KOPT-K1 (cell line): Measurements from ENCODE around the gene IQCK.
"Not testable (repeated sequence)": the region's sequence is repeated elsewhere in the genome, so short reads cannot be mapped to it uniquely, and the experiment has no call there.

Source experiments
- H3K27ac ChIP-seq: fragments of 200-600 bp; sonication (generic); 2 replicates; pipeline ENCODE4 v1.5.1; 2016; ENCODE audit warnings: antibody characterized with exemption, mild to moderate bottlenecking, low read depth, low read length; ENCODE audit not compliant: poor library complexity, severe bottlenecking
- H3K36me3 ChIP-seq: fragments of 200-600 bp; sonication (generic); 2 replicates; pipeline ENCODE4 v1.5.1; 2017; ENCODE audit warnings: antibody characterized with exemption, mild to moderate bottlenecking, low read length, moderate library complexity; ENCODE audit not compliant: insufficient read depth
- H3K9me3 ChIP-seq: fragments of 200-600 bp; sonication (generic); 2 replicates; pipeline ENCODE4 v1.5.1; 2017; ENCODE audit warnings: antibody characterized with exemption, low read length, mild to moderate bottlenecking; ENCODE audit not compliant: insufficient read depth, poor library complexity, severe bottlenecking

IQCK gene

DNA sequence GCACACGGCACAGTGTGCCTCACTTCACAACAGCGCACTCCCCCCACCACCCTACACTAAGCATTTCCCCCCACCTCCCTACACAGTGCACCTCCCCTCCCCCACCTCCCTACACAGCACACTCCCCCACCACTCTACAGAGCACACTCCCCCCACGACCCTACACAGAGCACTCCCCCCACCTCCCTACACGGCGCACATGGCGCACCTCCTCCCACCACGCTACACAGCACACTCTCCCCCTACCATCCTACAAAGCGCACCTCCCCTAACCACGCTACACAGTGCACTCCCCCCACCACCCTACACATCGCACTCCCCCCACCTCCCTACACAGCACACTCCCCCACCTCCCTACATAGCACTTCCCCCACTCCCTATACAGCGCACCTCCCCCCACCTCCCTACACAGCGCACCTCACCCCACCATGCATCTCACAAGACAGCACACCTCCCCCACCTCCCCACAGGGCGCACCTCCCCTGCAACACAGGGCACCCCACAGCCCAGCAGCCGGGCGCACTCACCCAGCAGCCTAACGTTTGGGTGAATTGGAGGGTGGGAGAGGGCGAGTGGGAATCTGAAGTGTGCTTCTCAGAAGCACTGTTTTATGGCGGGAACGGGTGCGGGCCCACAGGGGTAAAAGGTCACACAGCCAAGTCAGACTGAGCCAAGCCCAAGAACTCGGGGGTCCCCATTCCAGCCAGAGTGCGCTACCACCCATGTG lies 10.3 kb upstream of the IQCK start:
- Histone ChIP-seq H3K36me3 (peaks cover 98% of the 10 kb centered on the region), H3K27ac (no peak overlapping the region), H3K9me3 (no peaks in the 10 kb centered on the region)

DNA sequence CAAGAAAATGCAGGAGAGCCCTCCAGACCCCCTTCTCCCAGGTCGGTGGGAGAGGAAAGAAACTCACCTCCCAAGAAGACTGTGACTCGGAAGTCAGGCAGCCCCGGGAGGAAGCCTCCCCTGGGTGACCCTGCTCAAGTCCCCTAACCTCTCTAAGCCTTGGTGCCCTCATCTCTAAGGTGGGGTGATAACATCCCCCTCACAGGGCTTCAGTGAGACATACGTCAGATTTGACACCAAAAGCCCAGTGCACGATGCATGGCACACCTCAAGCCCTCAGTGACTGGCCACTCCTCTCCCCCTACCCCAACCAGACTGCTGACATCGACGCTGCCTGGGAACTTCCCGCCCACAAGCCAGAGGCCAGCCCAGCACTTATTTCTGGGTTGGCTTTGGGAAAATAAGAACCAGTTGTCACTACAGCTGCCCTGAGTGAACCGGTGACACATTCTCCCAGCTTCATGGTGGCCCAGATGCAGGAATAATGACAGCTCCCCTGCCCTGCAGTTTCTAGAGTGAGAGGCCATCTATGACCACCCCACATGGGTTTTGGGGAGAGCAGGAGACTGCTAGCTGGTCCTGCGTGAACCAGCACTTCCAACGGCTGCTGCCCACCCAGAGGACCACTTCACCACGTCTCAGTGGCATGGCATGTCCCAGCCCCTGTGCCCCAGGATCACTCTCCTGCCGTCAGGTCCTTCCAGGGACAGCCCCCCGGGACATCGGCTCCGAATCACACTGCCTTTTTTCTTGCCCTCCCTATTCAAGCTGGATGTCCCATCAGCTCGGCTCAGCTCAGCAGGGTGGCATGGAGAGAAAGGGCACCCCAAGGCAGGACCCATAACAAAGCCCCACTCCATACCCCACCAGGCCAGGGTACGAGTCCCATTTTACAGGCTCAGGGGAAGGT lies 9.5 kb upstream of the IQCK start:
- Histone ChIP-seq H3K36me3 (peaks cover 98% of the 10 kb centered on the region), H3K9me3 (no peaks in the 10 kb centered on the region), H3K27ac (no peak overlapping the region)

DNA sequence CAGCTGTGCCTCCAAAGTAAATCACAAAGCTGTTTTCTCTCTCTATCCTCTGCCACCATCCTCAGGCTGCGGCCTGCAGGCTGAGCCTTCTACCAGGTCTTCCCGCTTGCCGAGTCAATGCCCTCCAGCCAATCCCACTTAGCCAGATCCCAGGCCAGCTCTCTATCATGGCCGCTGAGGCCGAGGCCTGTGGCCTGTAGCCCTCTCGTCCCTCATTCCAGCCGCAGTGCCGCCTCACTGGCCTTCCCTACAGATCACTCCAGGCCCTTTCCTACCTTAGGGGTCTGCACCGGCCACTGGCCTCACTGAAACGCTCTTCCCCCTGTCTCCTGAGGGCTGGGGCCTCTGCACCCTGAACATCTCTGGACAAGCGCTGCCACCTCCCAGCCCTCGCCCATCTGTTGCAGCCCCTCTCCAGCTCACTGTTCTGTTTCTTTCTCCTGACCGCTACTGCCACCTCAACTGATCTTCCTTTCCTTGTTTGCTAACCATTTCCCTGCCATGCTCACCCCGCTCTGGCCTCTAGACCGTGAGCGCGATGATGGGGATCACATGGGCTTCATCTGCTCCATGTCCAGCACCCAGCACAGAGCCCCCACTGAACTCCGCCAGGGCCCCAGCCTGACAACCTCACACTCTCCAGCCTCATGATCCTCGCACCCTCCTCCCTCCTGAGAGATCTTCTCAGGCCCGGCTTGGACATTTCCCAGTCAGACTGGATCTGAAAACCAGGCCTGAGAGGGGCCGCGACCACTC lies 8.5 kb upstream of the IQCK start:
- H3K27ac ChIP-seq = no peak overlapping the region
- H3K36me3 ChIP-seq = peaks cover 98% of the 10 kb centered on the region
- no peaks in the 10 kb centered on the region for H3K9me3 ChIP-seq

DNA sequence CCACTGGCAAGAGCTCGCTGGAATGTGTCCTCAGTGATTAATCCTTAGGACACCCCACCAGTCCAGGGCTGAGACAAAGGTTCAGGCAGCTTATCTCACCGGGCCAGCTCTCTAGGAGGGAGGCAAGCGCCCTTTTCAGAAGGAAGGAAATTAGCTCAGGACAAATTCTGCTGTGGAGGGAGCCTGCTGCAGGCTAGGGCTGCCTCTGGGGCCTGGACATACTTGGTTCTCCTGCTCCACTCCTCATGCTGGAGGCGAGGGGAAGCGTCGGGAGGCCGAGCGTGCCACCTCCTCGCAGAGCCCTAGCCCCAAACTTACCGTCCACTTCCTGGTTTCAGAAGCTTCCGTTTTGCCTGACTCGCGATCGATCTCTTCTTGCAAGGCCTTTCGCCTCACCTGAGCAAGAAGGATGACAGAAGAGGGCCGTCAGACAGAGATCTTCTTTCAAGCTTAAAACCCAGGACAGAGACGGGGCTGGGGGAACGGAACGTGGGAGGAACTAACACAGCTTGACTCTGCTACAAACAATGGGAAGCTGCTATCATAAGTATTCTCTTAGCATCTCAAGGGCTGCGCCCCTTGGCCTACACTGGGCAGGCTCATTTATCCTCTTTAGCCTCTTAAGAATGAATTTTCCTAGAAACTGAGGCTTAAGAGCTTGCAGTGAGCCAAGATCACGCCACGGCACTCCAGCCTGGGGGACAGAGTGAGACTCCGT lies 7.7 kb upstream of the IQCK start:
- H3K36me3 ChIP-seq = peaks cover 97% of the 10 kb centered on the region
- H3K9me3 ChIP-seq = no peaks in the 10 kb centered on the region
- no peak overlapping the region for H3K27ac ChIP-seq

DNA sequence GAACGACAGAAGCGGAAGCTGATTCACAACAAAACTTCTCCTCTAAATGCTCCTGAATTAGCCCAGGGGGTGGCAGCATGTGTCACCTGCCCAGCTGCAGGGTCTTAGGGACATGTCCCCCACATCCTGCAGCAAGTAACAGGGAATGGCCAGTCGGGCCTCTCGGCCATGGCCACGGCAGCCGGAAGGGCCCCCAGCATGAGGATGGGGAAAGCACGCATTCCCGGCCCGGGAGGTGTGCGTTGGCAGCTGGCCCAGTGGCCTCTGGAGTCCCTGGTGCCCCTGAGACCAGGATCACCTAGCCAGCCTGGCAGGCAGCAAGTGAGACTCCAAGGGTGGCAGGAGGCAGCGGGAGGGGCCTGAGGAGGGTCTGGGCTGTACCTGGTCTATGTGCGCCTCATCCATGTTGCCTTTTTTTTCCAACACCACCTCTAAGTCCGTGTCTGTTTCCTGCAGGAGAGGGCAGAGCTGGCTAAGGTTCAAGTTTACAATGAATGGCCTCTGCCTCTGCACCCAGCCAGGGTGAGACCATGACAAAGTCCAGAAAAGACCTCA lies 7.0 kb upstream of the IQCK start:
- no peak overlapping the region for H3K27ac ChIP-seq
- H3K9me3 ChIP-seq = no peaks in the 10 kb centered on the region
- H3K36me3 ChIP-seq = peaks cover 94% of the 10 kb centered on the region

DNA sequence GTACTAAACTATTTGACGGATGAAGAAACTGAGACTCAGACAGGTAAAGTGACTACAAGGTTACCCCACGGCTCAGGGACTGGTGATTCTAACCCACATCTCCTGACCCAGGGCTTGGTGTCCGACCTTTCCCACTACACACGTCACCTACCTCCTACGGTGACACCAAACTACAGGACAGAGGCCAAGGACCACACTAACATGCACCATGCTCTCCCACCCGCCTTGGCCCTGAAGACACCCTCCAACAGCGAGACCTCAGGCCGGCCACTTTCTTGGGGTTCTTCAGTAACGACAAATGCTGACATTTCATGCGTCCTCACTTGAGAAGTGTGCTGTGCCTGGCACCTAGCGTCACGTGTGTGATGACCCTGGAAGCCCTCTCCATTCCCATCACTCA lies 6.4 kb upstream of the IQCK start:
- H3K9me3 ChIP-seq = no peaks in the 10 kb centered on the region
- H3K27ac ChIP-seq = no peak overlapping the region
- peaks cover 91% of the 10 kb centered on the region for H3K36me3 ChIP-seq

DNA sequence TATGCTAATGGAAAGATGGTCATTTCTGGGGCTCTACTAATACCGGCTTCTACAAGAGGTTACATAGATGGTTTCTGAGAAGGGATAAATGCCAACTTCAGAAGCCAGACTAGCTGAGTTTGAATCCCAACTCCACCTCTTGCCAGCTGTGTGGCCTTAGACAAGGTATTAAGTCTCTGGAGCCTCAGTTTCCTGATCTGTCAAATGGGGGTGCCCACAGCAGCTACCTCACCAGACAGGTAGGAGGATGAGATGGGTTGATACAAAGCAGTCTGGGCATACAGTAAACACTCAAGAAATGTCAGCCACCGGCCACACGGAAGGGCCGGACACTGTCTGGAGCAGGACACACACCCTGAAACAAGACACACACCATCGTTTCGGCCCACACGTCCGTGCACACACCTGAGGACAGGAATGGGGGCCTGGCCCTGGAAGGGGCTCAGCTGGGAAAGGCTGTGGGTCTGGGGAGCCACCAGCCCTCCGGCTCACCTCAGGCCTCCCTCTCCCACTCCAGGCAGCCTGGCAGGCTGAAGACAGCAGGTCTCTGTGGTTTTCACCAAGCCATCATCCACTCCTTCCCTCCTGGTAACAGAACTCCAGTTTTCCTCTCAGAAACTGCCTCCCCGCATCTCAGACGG lies 5.5 kb upstream of the IQCK start:
- H3K9me3 ChIP-seq = no peaks in the 10 kb centered on the region
- H3K27ac ChIP-seq = no peak overlapping the region
- H3K36me3 ChIP-seq = peaks cover 84% of the 10 kb centered on the region

DNA sequence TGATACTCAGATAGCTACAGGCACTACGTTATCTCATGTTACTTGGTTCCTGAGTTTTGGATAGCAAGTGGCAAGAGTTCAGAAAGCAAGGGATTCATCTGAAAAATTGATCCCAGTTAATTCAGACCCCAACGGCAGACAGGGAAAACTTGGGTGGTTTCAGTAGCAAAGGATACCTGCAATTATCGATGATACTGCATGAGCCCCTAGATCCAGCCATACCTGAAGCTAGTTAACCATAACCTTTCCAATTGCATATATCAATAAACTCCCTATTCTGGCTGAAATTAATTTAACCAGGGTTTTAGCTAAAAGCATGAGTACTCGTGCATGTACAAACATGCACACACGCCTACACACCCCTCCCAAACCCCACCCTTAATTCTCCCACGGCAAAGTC lies 4.4 kb upstream of the IQCK start:
- H3K36me3 ChIP-seq = peaks cover 72% of the 10 kb centered on the region
- H3K9me3 ChIP-seq = no peaks in the 10 kb centered on the region
- H3K27ac ChIP-seq = no peak overlapping the region

DNA sequence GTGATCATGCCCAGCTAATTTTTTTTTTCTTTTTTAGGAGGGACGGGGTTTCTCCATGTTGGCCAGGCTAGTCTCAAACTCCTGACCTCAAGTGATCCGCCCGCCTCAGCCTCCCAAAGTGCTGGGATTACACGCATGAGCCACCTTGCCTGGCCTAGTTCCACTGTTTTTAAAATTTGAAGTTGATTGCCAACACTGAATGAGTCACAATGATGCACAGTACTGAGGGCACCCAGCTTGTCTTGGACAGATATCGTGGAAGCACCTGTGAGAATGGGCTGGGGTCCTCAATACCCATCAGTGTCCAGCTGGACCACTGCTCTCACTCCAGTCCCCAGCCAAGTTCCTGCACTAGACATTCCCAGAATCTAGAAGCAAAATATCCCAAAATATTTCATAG lies 2.5 kb upstream of the IQCK start:
- Histone ChIP-seq H3K27ac (no peak overlapping the region), H3K36me3 (peaks cover 54% of the 10 kb centered on the region), H3K9me3 (no peaks in the 10 kb centered on the region)

DNA sequence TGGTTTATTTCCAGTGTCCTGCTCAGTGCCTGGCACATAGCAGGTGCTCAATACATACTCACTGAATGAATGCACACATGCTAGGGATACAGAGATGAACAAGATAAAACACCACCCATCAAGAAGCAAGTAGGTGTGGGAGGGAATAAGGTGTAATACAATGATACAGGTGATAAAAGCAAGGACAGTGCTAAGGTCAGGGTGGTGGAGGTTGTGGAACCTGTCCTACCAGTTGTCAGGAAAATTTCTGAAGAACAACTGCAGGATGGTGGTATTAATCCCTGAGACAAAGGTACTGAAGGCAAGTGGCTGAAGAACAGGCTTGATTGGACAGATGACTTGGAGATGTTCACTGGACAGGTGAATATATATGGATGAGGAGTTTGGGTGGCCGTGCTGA lies 1.9 kb upstream of the IQCK start:
- H3K27ac ChIP-seq = no peak overlapping the region
- no peaks in the 10 kb centered on the region for H3K9me3 ChIP-seq
- peaks cover 47% of the 10 kb centered on the region for H3K36me3 ChIP-seq

DNA sequence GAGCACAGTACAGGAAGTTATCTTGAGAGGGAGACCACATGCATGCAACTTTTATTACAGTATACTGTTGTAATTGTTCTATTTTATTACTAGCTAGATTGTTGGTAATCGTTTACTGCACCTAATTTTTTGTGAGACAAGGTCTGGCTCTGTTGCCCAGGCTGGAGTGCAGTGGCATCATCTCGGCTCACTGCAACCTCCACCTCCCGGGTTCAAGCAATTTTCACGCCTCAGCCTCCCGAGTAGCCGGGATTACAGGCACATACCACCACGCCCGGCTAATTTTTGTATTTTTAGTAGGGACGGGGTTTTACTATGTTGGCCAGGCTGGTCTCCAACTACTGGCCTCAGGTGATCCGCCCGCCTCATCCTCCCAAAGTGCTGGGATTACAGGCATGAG lies 1.3 kb upstream of the IQCK start:
- not testable (repeated sequence) for H3K9me3 ChIP-seq, H3K27ac ChIP-seq
- peaks cover 42% of the 10 kb centered on the region for H3K36me3 ChIP-seq

DNA sequence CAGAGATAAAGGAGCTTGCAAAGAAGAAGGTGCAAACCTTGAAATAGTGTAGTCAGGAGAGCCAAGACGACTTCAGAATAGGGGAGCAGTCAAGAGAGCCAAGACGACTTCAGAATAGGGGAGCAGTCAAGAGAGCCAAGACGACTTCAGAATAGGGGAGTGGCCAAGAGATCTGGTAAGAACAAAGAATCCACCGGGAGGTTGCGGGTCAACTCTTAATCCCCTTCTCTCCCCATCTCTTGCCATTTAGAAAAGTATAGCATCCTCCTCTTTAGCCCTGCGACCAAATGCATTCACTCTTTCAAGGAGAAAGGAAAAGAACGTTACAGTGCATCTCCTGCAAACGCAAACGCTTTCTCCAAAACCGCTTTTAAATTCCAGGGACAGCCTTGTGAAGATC lies 757 bp upstream of the IQCK start:
- Histone ChIP-seq H3K9me3 (no peaks in the 10 kb centered on the region), H3K36me3 (peaks cover 36% of the 10 kb centered on the region), H3K27ac (peak overlapping the region; percentile 84)

DNA sequence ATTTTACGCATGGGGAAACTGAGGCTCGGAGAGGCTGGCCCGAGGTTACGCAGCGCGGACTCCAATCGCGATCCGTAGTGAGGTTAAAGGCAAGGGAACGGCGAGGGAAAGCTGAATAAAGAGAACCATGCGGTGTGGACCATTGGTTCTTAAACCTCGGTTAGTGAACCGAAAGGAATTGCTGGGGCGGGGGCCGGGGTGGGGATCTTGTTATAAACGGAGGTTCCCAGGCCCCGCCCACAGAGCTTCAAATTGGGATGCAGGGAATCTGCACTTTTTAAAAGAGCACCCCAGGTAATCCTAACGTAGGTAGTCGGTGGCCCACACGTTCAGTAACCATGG lies 524 bp downstream of the IQCK start:
- Histone ChIP-seq H3K36me3 (peaks cover 23% of the 10 kb centered on the region), H3K27ac (peak overlapping the region; percentile 84), H3K9me3 (no peaks in the 10 kb centered on the region)

DNA sequence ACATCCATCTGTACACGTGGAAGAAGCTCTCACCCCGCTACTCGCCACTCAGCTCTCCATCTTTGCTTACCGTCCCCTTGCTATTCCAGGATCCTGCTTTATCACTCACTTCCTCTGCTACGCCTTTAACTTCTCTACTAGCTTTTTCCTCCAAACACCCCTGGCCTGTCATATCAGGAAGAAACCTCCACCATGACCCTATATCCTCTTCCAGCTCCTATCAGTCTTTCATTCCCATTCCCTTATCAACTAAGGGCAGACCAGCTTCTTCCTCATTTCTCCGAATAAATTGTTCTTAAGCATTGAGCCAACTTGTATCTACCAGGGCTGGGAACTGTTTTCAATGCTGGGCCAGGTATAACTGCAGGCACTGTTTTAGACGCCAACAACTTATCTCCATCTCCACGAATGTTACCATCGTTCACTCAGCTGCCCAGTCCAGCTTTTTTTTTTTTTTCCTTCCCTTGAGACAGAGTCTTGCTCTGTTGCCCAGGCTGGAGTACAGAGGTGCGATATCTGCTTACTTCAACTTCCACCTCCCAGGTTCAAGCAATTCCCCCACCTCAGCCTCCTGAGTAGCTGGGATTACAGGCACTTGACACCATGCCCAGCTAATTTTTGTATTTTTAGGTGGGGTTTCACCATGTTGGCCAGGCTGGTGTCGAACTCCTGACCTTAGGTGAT lies 4.3 kb downstream of the IQCK start:
- Histone ChIP-seq H3K27ac (no peak overlapping the region), H3K36me3 (no peaks in the 10 kb centered on the region), H3K9me3 (no peaks in the 10 kb centered on the region)
